Right lobe of liver (tissue), 4 donors: ENCODE measurements around the gene PLEKHG3.

ENCODE experiments used
- CTCF ChIP-seq, 4 donors: fragments of 200-600 bp in 3 of 4; fragments of 450-650 bp in 1 of 4; IDR thresholded peaks; one replicate each; pipeline versions ENCODE4 v1.5.1 to v1.8.0; 2016 to 2022; ENCODE audit warnings: antibody characterized with exemption in 4 of 4, mild to moderate bottlenecking in 2 of 4
- POLR2A ChIP-seq: fragments of 450-650 bp; IDR thresholded peaks from one replicate; pipeline ENCODE4 v1.6.1; 2017; ENCODE audit warnings: antibody characterized with exemption, mild to moderate bottlenecking
- donor health status: DM: no; HTN: no; CAD: no.
- donor health status: DM: no; HTN: no; CAD: no.
- donor health status: DM: no; HTN: yes; CAD: no.

- TF ChIP-seq CTCF (IDR thresholded peaks at IDR 0.05): no peak
- no peak for TF ChIP-seq POLR2A
Measured at GRCh38 chr14:64757601-64758000, 53.4 kb downstream of the PLEKHG3 start.
